Heart left ventricle (tissue), 13 donors: ENCODE data around the gene GHDC.

Source experiments
- POLR2A ChIP-seq, 2 donors: fragments of 450-650 bp; IDR thresholded peaks; one replicate each; pipeline ENCODE4 v1.6.1; 2017; ENCODE audit warnings: antibody characterized with exemption in 2 of 2, mild to moderate bottlenecking in 2 of 2, moderate library complexity in 2 of 2
- TF ChIP-seq, protein P1 (sequence below), 12 donors: fragments of 200-600 bp; sonication (generic) in 4 of 12; IDR thresholded peaks; one replicate each; pipeline versions ENCODE4 v1.5.0 to v1.8.0; 2018 to 2022; ENCODE audit warnings: antibody characterized with exemption in 12 of 12, mild to moderate bottlenecking in 5 of 12
- donor health status: ischemic (EF 13 %, LVEDD 7.1; RV severe dilation, severe dysfunction).
- donor health status: DM: no; HTN: yes; CAD: no.
- donor health status: DM: no; HTN: no; CAD: no.
- donor health status: ischemic (EF 25% LVEDD 6.9; RV normal size, moderate dysfunction).
- donor health status: ischemic (EF 25% LVEDD 5.7; RV mildly dilated, moderate dysfunction).
- donor health status: ischemic (EF 35%, LVEDD 5.7; RV mildly dilated, moderate dysfunction).
- donor health status: nonischemic (EF 11% LVEDD 7.7; RV severe dilation, severe dysfunction).
- donor health status: DM: yes; HTN: yes; CAD: no.
- donor health status: PGD.
- donor health status: ischemic (EF 29% LVEDD 5.4; RV normal size, mild dysfunction).
- donor health status: nonischemic (EF 23%, LVEDD 6.1; RV moderate dilation, normal function).

DNA sequence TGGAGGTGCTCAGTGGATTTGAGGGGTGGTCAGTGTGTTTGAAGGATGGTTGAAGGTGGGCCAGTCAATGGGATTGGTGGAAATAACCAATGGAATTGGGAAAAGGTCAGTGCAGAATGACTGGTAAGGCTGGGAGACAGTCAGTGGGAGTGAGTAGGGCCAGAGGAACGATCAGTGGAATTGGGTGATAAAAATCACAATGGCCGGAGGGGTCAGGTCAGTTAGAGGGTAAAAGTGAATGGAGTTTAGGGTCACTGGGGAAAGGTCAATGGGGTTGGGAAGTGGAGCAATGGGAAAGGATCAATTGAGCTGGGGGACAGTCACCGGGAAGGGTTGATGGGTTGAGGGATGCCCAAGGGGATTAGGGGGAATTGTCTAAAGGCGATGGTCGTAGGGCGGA lies 28.5 kb downstream of the GHDC start:
- TF ChIP-seq, protein P1, sequence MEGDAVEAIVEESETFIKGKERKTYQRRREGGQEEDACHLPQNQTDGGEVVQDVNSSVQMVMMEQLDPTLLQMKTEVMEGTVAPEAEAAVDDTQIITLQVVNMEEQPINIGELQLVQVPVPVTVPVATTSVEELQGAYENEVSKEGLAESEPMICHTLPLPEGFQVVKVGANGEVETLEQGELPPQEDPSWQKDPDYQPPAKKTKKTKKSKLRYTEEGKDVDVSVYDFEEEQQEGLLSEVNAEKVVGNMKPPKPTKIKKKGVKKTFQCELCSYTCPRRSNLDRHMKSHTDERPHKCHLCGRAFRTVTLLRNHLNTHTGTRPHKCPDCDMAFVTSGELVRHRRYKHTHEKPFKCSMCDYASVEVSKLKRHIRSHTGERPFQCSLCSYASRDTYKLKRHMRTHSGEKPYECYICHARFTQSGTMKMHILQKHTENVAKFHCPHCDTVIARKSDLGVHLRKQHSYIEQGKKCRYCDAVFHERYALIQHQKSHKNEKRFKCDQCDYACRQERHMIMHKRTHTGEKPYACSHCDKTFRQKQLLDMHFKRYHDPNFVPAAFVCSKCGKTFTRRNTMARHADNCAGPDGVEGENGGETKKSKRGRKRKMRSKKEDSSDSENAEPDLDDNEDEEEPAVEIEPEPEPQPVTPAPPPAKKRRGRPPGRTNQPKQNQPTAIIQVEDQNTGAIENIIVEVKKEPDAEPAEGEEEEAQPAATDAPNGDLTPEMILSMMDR (IDR thresholded peaks at IDR 0.05) = no peak
- no peak for TF ChIP-seq POLR2A (IDR thresholded peaks at IDR 0.05)
